HG03025 (cell line): ENCODE data around the gene MEAK7.
"Not testable (repeated sequence)": the region's sequence is repeated elsewhere in the genome, so short reads cannot be mapped to it uniquely, and the experiment has no call there.

Source experiments
- ATAC-seq: cut with Tn5 transposase; IDR thresholded peaks from one replicate; pipeline ENCODE4 v1.9.1; 2021; ENCODE audit warnings: mild to moderate bottlenecking, moderate library complexity; ENCODE audit not compliant: unreplicated experiment, low FRiP score

Gene MEAK7

DNA sequence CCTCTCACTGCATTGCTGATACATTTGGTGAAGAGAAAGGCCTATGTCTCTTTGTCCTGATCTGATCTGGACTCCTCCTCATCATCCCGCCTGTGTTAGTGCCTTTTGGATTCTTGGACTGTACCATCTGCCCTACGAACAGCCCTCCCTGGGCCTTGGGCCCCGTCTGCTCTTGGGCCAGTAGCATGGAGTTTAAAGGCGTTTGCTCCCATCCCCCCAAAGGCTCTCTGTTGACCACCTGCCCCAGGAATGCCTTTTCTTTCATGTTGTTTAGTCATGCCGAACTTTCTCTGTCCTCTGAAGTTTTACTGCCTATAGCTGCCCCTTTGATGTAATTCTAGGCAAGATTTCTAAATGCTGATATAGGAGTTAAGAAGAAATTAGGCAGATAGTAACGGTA lies 30.9 kb upstream of the MEAK7 start:
- no peak for ATAC-seq

DNA sequence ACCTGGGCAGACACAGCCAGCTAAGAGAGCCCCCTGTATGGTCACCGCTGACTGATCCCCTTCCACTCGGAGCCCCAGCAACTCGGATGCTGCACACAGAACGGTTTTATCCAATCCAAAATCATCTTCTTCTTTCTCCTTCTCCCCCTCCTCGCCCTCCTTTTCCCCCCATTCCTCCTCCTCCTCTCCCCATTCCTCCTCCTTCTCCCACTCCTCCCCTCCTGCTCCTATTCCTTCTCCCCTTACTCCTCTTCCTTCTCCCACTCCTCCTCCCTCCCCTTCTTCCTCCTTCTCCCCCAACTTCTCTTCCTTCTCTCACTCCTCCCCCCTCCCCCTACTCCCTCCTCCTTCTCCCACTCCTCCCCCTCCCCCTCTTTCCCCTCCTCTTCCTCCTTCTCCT lies 30.4 kb upstream of the MEAK7 start:
- no peak for ATAC-seq

DNA sequence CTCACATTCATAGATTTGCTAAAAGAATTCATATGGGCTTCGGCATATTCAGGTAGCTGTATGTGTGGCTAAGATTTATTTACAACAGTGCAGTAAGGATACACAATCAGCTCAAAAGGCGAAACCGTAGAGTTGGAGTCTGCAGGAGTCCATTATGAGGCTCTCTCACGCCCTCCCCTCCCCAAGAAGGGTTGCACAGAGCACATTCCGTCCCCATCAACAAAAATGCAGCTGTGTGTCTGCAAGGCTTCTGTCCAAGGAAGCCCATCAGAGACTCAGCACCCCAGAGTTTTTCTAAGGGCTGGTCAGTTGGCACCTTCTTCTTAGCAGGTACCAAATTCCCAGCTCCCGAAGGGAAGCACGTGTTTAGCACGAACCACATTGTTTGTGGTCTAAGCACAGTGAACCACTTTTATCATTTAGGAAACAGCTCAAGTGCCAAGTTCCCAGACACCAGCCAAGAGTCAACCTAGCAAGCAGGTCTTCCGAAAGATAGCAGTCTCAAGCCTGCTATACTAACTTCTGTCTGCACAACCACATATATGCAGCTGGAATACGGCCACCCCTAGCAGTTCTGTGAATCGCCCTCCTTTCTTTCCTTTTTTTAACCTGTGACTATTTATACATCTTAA lies 28.5 kb upstream of the MEAK7 start:
- no peak for ATAC-seq

DNA sequence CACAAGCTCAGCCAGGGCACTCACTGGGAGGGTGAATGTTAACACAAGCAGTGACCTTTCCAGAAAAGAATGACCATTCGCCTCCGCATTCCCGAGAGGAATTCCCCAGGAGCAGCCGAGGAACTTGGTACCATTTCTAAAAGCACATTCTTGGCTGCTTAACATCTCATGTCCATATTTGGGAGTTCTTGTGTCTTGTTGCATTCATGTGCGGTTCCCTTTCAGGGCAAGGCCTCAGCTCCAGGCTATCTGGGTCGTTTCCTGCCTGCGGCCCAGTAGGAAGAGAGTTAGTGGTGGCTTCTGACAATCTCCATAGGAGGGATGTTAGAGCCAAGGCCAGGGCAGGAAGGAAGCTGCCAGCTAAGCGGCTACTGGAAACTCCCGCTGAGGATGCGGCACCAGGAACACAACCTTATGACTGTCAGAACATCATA lies 27.8 kb upstream of the MEAK7 start:
- no peak for ATAC-seq

DNA sequence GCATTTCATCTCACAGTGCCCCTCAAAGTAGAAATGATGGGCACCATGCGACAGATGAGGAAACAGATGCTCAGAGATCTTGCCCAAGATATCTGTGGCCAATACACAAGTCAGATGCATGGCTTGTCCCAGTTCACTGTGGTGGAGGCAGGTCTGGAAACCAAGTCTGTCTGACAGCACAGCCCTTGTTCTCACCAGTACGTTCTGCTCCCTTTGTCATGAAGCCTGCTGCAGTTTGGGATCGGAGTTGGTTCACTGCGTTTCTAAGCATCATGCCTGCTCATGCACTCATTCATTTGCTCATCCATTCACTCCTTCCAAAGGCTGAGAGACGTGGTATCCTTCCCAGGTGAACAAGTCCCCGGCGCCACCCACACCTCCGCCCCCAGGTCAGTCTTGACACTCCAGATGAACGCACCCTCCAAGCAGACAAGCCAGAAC lies 27.2 kb upstream of the MEAK7 start:
- no peak for ATAC-seq

DNA sequence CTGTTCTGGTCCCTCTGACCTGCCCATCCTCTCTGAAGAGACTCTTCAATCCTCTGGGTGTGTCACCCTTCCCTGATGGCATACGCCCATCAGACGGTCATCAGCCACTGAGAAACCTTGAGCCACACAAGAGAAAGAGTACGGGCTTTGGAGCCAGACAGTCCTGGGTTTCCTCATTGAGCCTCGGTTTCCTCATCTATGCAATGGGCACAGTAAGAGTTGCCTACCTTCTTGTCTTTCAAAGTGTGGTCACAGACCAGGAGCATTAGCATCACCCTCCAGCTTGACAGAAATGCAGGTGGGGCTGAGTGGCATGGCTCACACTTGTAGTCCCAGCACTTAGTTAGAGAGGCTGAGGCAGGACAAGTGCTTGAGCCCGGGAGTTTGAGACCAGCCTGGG lies 26.1 kb upstream of the MEAK7 start:
- ATAC-seq = no peak

DNA sequence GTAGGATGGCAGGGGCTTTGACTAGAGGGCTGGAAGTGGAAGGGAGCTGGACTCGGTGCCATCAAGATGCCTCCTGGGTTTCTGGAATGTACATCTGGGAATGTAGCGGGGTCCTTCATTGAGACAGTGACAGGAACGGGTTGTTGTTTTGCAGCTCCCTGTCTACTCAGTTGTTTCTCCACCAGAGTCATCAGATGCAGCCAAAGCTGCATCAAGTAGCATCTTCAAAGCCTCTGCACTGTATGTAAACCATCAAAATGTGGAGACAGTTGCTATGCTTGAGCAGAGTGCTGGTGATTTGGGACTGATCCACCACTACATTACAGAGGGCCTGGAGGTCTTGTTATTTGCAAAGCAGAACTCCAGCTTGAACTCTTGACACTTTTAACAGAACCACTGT lies 25.1 kb upstream of the MEAK7 start:
- ATAC-seq = no peak

DNA sequence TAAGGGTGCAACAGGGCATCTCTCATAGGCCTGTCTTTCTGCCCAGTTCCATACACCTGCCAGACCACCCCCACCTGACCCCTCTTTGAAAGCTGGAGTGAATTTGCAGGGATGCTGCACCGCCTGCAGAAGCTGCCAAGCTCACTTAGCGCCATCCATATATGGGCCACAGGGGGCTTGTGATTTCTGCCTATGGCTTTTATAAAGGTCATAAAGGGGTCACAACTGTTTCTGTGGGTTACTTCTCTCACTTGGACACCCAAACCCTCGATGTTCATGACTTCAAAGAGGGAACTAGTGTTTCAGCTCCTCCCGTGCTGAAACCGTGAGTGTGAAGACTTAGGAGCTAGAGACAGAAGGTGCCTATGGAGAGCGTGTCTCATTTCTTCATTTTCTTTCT lies 23.9 kb upstream of the MEAK7 start:
- no peak for ATAC-seq

DNA sequence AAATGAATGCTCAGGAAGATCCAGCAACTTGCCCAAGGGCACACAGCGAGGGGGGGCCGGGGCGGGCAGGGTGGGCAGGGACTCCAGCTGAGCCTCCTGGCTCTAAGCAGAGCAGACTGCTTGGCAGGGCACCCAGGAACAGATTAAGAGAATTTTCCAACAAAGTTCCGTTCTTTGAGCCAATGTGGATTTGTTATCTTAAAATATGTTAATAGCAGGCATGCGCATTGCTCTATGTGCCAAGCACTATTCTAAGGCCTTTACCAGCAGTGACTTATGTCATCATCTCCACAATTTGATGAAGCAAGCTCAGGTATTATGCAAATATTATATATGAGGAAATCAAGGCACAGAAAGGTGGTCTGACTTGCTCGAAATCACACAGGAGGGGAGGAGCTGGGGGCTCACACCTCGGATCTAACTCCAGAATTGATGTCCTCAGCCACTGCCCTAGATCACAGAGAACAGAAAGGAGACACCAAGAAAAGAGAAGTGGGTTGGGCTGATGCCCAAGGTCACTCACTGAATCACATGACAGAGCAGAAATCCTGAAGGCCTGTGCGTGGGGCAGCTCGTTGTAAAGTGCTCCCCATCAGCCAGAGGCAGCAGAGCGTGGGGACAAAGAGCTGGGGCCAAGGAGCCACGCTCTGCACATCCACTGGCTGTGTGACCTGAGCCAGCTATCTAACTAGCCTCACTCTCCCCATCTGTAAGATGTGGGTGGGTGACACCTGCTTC lies 23.2 kb upstream of the MEAK7 start:
- ATAC-seq = no peak

DNA sequence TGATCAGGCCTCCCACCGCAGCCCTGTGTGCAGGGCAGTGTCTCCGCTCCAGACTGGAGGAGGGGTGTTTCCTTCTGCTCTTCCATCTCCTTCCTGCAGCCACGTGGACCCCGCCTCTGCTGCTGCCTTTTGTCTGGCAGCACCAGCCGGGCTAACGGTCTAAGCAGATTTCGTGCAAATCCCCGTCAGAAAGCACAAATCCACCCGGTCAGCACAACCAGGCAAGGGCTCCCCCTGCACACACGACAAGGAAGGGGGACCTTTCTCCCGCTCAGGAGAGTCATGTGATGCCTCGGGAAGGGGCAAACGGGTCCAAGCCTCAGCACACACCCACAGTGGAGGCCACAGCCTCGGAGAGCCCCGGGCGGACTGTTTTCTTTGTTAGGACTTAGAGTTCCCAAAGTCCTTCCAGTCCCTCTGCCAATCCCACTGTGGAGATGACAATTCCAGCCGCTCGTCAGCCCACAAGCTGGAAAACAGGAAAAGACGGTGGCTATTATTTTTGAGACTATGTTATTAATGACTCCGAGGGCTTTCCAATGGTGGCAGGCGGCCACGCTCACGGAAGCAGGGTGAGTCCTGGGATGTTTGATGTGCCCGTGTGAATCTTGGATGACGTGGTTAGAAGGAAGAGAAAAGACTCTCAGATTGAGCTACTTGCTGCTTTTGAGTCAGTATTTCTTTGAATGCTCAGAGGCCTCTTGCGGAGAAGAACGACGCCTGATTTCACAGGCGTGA lies 22.5 kb upstream of the MEAK7 start:
- ATAC-seq = no peak

DNA sequence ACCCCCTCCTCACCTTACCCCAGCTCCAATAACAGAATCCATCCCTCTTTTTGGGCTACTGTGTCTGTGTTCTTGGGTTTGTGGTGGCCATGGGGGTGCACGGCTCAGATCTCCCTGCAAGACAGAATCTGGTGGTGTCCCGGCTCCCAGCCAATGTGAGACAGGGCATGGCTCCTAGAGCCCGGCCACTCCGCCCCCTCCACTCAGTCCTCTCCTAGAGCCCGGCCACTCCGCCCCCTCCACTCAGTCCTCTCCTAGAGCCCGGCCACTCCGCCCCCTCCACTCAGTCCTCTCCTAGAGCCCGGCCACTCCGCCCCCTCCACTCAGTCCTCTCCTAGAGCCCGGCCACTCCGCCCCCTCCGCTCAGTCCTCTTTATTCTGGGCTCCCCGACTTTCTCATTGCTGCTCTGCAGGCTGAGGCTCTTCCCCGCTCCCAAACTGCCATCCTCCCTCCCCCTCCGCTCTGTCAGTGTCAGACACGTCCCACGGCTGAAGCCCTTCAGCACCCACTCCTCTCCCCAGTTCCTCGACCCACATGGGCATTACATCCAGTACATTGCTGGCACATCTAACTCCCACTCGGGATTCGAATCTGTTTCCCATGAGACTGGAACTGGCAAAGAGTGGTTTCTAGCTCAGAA lies 20.6 kb upstream of the MEAK7 start:
- not testable (repeated sequence) for ATAC-seq

DNA sequence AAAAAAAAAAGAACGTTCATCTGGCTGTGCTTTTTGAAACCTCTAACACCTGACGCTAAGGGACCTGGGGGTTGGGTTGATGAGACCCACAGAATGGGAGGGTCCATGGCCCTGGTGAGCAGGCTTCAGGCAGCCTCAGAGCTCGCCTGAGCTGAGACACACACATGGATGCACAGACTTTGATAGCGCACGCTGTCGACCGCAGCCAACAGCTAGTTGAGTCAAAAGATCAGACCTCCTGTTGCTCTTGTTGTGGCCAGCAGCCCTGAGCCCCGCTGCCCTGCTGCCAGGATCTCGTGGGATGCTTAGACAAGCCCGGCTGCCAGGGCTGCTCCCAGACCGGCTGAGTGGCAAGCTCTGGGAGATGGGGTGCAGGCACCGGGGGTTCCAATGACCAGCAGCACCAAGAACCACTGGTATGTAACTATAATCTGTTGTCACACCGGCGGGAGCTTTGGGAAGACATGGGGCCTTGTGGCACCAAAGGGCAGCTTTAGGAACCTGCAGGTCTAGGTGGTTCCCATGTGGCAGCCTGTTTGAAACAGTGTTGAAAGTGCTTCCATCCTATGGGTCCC lies 20.0 kb upstream of the MEAK7 start:
- ATAC-seq = no peak

DNA sequence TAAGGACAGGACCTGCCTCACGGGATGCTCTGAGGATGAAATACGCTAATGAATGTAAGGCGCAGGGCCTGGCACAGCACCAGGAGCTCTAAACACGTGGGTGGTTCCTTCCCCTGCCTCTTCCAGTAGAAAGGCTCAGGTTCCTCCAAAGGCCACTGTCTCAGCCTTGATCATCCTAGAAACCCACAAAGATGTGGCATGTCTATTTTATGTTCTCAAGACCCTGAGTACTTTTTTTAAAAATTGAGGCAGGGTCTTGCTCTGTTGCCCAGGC lies 17.0 kb upstream of the MEAK7 start:
- ATAC-seq = no peak

DNA sequence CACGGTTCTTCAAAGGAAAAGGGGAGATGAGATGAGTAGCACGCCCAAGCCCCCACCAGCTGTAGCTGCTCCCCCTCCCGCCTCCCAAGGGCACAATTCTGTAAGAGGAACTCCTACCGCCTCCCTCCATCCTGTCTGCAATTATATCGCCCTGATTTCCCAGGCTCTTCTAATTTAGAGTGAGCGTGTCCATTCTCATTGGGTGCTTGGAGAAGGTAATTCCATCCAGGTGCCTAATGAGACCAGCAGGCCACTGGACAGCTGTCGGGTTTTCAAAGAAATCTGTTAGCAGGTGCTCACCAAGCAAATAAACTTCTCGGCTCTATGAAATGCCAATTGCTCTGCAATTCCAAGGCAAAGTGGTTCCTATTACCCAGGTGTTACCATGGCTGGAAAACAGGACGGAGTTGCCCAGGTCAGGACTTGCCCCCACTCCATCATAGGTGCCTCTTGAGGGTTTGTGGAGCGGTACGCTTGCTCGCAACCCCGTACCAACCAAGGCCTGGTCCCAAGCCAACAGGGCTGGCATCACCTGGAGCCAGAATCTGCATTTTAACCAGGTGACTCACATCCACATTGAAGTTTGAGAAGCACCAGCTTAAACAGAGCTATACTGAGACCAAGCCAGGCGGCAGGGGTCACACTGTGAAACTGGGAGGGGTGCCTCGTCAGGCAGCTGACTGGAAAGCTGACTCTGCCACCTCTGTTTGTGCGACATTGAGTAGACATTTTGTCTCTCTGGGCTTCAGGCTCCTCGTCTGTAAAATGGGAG lies 16.5 kb upstream of the MEAK7 start:
- no peak for ATAC-seq

DNA sequence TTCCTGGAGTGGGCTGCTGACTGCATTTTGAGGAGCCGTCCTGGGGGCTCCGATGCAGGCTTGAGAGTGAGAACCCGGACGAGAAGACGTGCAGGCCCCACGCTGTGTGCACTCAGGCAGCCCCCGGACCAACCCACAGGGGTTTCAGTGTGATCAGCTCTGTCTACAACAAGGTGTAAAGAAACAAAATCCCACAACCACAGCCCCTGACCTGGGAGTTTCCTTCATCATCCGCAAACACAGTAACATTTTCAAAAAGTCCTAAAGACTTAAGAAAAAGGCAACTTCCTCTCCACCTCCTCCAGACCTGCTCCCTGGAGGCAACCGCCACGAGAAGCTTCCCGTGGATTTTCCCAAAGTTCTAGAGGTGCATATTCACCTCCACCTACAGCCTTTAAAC lies 15.4 kb upstream of the MEAK7 start:
- no peak for ATAC-seq

DNA sequence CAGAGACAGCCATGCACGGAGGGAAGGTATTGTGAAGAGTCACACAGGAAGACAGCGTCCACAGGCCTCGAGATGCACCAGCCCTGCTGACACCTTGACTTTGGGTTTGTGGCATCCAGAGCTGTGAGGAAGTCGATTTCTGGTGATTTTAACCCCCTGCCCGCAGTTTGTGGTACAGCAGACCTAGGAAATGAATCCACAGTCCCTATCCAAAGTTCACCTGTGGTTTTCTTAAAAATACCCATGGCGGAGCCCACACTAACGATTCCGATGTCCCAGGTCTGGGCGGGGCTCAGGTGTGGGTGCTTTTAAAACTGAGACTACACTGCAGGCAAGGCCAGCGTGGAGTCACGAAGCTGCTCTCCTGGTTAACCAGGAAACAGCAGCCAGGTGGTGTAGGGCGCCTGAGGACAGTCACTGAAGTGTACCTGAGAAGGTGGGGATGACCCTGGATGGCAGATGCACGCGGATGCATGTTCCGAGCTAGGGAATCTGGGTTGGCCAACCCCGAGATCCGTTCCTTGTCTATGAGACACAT lies 14.4 kb upstream of the MEAK7 start:
- ATAC-seq = no peak

DNA sequence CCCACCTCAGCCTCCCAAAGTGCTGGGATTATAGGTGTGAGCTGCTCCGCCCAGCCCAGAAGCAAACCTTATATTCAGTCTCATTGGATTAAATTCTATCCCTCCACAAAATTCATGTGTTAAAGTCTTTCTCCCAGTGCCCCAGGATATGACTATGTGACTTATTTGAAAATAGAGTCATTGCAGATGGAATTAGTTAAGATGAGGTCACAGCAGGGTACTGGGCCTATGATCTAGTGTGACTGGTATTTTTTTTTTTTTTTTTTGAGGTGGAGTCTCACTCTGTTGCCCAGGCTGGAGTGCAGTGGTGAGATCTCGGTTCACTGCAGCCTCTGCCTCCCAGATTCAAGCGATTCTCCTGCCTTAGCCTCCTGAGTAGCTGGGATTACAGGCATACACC lies 13.8 kb upstream of the MEAK7 start:
- not testable (repeated sequence) for ATAC-seq

DNA sequence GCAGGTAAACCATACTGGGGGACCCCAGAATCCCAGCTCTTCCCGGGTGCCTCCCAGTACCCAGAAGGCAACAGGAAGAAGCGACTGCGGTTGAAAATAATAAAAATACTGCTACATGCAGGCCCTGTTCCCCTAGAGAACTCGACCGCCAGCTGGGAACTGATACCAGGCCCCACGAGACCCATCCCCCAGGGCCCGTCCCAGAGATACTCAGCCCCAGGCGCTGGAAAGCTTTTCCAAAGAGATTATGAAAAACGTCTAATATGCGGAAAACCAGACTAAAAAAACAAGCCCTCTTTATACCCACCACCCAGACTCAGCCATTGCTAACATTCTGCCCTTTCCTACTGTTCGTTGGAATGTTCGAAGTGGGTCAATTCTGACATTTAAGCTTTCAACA lies 12.9 kb upstream of the MEAK7 start:
- ATAC-seq = no peak

DNA sequence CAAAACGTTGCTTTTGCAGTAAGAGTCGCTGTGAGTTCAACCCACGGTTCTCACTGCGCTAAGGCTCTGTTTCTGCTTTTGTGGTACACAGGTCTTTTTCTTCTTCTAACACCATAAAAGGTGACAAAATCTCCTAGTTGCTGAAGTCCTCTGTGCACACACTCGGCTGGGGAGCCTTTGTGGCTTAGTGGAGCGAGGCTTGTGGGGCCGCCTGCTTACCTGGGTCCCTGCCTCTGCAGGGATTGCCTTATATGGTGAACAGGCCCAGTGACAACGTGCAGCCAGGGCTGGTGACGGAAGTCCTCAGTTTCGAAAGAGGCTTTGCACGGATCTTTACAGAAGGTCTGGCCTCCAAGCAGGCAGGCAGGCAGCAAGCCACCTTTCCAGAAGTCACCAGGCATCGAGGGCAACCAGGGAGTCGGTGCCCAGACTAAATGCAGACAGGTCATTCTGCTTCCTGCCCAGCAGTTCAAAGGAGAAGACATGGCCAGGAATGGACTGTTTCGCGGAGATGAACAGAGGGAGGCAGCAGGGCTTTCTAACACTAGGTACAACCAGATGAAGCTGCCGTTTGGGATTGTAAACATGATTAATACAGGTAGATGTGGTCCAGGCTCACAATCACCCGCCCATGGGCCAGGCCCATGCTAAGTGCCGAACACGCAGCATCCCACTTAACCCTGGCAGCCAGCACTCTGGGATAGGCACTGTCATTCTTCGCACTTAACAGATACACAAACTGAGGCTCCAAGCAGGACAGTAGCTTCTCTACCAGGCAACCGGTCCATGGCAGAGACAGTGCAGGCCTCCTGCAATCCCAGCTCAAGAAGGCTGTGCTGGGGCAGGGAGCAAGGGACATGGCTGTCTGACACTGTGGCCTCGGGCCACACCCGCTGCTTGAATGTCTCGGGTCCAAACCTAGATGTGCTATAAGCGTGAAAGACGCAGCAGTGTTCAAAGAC lies 10.7 kb upstream of the MEAK7 start:
- ATAC-seq = peak; percentile 84
